ENCODE data around the gene VAPB.

DNA sequence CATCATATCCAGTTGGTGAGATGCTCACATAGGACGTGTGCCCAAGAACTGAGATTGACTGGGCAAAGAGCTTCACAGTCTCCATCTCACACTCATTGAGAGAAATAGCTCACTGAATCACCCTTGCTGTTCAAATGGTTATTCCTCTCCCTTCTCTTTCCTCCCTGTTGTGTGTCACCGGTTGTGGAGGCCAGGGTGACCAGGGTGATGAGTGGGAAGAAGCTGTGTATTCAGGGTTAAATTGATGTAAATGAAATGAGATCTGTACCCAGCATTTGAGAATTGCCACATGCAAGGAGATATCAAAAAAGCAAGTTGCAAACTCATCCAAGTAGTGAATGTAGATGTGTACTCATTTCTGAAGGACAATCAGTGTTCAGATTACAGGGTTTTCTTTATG, 36.6 kb upstream of the VAPB start:
- TF ChIP-seq, protein P1, sequence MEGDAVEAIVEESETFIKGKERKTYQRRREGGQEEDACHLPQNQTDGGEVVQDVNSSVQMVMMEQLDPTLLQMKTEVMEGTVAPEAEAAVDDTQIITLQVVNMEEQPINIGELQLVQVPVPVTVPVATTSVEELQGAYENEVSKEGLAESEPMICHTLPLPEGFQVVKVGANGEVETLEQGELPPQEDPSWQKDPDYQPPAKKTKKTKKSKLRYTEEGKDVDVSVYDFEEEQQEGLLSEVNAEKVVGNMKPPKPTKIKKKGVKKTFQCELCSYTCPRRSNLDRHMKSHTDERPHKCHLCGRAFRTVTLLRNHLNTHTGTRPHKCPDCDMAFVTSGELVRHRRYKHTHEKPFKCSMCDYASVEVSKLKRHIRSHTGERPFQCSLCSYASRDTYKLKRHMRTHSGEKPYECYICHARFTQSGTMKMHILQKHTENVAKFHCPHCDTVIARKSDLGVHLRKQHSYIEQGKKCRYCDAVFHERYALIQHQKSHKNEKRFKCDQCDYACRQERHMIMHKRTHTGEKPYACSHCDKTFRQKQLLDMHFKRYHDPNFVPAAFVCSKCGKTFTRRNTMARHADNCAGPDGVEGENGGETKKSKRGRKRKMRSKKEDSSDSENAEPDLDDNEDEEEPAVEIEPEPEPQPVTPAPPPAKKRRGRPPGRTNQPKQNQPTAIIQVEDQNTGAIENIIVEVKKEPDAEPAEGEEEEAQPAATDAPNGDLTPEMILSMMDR (IDR thresholded peaks at IDR 0.05; ENCODE audit: poor library complexity, severe bottlenecking): no peak
- TF ChIP-seq EP300 (conservative IDR thresholded peaks at IDR 0.05; ENCODE audit: poor library complexity, severe bottlenecking) (no peak), EZH2 (IDR thresholded peaks at IDR 0.05; ENCODE audit: borderline replicate concordance, insufficient read depth, low read length, poor library complexity, severe bottlenecking) (no peak), POLR2AphosphoS5 (IDR thresholded peaks at IDR 0.05) (no peak), TAF1 (IDR thresholded peaks at IDR 0.05; ENCODE audit: low read depth) (no peak), MXI1 (conservative IDR thresholded peaks at IDR 0.05; ENCODE audit: poor library complexity, severe bottlenecking) (no peak)
- TF ChIP-seq, protein P2, sequence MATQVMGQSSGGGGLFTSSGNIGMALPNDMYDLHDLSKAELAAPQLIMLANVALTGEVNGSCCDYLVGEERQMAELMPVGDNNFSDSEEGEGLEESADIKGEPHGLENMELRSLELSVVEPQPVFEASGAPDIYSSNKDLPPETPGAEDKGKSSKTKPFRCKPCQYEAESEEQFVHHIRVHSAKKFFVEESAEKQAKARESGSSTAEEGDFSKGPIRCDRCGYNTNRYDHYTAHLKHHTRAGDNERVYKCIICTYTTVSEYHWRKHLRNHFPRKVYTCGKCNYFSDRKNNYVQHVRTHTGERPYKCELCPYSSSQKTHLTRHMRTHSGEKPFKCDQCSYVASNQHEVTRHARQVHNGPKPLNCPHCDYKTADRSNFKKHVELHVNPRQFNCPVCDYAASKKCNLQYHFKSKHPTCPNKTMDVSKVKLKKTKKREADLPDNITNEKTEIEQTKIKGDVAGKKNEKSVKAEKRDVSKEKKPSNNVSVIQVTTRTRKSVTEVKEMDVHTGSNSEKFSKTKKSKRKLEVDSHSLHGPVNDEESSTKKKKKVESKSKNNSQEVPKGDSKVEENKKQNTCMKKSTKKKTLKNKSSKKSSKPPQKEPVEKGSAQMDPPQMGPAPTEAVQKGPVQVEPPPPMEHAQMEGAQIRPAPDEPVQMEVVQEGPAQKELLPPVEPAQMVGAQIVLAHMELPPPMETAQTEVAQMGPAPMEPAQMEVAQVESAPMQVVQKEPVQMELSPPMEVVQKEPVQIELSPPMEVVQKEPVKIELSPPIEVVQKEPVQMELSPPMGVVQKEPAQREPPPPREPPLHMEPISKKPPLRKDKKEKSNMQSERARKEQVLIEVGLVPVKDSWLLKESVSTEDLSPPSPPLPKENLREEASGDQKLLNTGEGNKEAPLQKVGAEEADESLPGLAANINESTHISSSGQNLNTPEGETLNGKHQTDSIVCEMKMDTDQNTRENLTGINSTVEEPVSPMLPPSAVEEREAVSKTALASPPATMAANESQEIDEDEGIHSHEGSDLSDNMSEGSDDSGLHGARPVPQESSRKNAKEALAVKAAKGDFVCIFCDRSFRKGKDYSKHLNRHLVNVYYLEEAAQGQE (IDR thresholded peaks at IDR 0.05; ENCODE audit: borderline replicate concordance): no peak

All from neural cell (in vitro differentiated cells).